Activated T-cell treated with anti-CD3 and anti-CD28 coated beads, Interleukin-2, amount 50 U/mL, for 24 hours (primary cell): ENCODE data around the gene RBKS.

Source experiments
- DNase-seq: peaks from one replicate; pipeline ENCODE4 v3.0.0-alpha.2; 2020
- H3K27ac Mint-ChIP-seq: 2 replicates; pipeline ENCODE4 v1.8.0; 2020; ENCODE audit warnings: mild to moderate bottlenecking, mixed read lengths
- H3K27me3 Mint-ChIP-seq: 2 replicates; pipeline ENCODE4 v1.8.0; 2020; ENCODE audit warnings: mixed read lengths
- H3K36me3 Mint-ChIP-seq: 2 replicates; pipeline ENCODE4 v1.8.0; 2020; ENCODE audit warnings: low read depth, mixed read lengths
- H3K4me1 Mint-ChIP-seq: 2 replicates; pipeline ENCODE4 v1.8.0; 2020; ENCODE audit warnings: low read depth, mixed read lengths
- H3K4me3 Mint-ChIP-seq: 2 replicates; pipeline ENCODE4 v1.8.0; 2020; ENCODE audit warnings: mild to moderate bottlenecking, moderate library complexity, mixed read lengths
- H3K9me3 Mint-ChIP-seq: 2 replicates; pipeline ENCODE4 v1.8.0; 2020; ENCODE audit warnings: mixed read lengths

RBKS gene

DNA sequence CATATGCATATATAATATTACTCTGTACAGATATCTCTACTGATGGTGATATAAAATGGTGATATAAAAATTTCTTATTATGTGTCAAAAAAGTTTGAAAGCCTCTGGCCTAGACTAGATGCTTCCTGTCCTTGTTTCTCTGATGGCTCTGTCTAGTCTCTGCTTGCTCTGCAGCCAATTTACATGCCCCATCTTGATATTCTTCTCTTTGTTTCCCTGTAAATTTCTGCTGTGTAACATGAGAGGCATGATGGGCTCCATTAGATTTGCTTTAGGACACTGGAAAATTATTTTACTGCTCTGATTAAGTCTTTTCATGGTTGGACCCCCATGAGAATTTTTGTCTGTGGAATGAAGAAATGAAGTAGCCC, 24.6 kb upstream of the RBKS start:
- Mint-ChIP-seq H3K36me3 (peaks cover 31% of the 10 kb centered on the region), H3K27ac (no peak overlapping the region), H3K4me1 (peaks cover 38% of the 10 kb centered on the region), H3K27me3 (no peaks in the 10 kb centered on the region), H3K4me3 (no peak overlapping the region), H3K9me3 (no peaks in the 10 kb centered on the region)
- DNase-seq, result no peak

DNA sequence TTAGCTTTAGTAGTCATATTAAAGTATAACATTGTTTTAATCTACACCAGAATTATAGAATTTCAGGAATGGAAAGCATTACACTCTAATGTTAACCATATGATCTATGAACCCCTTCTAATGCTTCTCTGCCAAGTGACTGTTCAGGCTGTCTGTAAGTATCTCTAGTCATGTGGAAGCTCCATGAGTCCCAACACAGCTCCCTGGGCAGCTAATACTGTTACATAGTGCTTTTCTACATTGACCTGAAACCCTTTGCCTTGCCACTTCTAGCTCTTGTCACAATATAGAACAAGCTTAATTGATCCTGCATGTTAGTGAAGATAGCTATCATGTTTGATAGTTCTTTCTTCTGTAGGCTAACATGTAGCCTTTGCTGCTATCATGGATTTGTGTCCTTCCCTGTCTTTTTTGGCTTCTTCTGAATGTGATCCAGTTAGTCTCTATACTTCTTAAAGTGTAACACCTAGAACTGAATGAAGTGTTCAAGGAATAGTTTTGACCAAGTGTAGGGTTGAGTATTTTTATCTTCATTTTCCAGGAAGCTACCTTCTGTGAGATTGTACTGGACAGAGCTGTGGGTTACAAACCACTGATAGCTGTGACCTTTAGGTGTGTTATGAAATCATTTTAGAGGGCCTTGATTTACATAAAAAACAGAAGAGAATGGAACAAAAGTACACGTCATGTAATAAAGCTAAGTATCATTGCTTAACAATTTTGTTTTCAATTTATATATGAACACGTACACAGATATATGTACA, 24.0 kb upstream of the RBKS start:
- H3K4me3 Mint-ChIP-seq, result no peak overlapping the region
- H3K27me3 Mint-ChIP-seq, result no peaks in the 10 kb centered on the region
- H3K4me1 Mint-ChIP-seq, result peaks cover 37% of the 10 kb centered on the region
- peak overlapping the region; percentile 71 for H3K27ac Mint-ChIP-seq
- peaks cover 32% of the 10 kb centered on the region for H3K36me3 Mint-ChIP-seq
- H3K9me3 Mint-ChIP-seq, result no peaks in the 10 kb centered on the region
- DNase-seq, result no peak

DNA sequence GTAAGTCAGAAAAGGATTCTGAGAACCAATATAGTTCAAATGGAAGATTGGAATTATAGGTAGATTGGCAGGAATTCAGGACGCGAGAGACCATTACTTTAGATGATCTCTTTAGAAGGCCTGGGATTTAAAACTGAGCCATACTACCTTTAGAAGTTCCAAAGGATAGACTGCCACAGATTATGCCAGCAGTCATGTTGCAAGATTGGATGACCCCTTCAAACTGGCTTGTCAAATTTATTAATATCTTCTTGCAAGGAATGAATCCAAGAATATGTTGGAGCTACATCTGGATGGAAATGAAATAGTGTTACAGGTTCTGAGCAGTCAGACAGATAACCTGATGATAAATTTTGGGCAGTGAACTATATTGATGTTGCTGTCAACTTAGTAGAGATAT, 22.3 kb upstream of the RBKS start:
- Mint-ChIP-seq H3K27me3 (no peaks in the 10 kb centered on the region), H3K4me1 (peaks cover 38% of the 10 kb centered on the region), H3K27ac (no peak overlapping the region), H3K9me3 (no peaks in the 10 kb centered on the region), H3K4me3 (no peak overlapping the region), H3K36me3 (peaks cover 39% of the 10 kb centered on the region)
- no peak for DNase-seq

DNA sequence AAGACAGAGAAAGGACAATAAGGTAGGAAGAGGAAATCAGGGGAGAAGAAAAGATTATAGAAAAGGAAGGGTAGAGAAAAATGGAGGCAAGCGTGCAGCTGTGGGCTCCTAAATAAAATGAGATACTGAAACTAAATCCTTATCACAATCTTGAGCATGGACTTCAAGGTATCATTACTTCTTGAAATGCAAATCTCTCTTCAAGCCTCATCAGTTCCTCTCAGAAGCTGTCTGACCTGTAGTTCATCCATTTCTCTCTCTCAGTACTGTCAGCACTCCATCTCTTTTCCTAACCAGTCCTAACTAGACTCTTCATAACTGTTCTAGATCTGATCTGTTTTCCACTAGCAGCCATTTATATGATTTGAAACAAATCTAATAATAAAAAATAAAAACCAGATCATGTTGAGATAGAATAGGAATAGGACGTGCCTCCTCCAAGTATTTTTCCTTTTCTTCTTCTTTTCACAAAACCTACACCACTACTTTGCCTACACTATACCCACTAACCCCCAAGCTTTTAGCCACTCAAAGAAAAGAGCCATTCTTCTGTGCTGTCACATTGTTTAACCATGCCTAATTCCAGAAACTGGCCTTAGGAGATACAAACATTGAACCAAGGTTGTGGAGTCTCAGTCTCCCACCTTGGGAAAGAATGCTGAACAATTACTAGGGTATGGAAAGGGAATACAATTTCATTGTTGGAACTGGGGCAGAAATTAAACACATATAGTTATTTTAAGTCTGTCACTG, 21.4 kb upstream of the RBKS start:
- H3K9me3 Mint-ChIP-seq, result no peaks in the 10 kb centered on the region
- H3K27ac Mint-ChIP-seq, result no peak overlapping the region
- no peaks in the 10 kb centered on the region for H3K27me3 Mint-ChIP-seq
- no peak for DNase-seq
- H3K4me1 Mint-ChIP-seq, result peaks cover 45% of the 10 kb centered on the region
- peaks cover 46% of the 10 kb centered on the region for H3K36me3 Mint-ChIP-seq
- no peak overlapping the region for H3K4me3 Mint-ChIP-seq

DNA sequence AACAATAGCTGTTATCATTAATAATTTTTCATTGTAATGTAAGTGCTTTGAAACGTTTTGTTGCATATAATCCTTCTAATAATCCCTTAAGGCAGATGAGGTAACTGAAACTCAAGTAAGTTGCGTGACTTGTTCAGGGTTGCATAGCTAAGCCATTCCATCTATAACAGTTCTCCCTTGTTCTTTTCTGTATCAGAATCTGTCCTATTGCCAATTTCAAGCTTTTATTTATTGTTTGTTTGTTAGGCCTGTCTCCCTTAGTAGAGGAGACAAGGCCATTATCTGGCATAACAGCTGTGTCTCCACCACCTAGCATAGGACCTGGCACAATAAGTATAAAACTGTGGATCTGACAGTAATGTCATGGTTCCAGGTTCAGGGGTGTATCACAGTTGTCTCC, 19.7 kb upstream of the RBKS start:
- H3K36me3 Mint-ChIP-seq, result peaks cover 60% of the 10 kb centered on the region
- H3K4me3 Mint-ChIP-seq, result no peak overlapping the region
- H3K4me1 Mint-ChIP-seq, result peaks cover 58% of the 10 kb centered on the region

GRCh38 chr2:27907547-27907946, 17.4 kb upstream of the RBKS start:
- DNase-seq, result no peak
- Mint-ChIP-seq H3K36me3 (peaks cover 68% of the 10 kb centered on the region), H3K4me1 (peaks cover 66% of the 10 kb centered on the region), H3K27ac (peak overlapping the region; percentile 7), H3K4me3 (no peak overlapping the region), H3K27me3 (no peaks in the 10 kb centered on the region), H3K9me3 (peaks cover 7% of the 10 kb centered on the region)

More for the DNA sequence above, 19.7 kb upstream of the RBKS start:
- no peak overlapping the region for H3K27ac Mint-ChIP-seq
- peaks cover 2% of the 10 kb centered on the region for H3K9me3 Mint-ChIP-seq
- no peaks in the 10 kb centered on the region for H3K27me3 Mint-ChIP-seq
- DNase-seq, result no peak

DNA sequence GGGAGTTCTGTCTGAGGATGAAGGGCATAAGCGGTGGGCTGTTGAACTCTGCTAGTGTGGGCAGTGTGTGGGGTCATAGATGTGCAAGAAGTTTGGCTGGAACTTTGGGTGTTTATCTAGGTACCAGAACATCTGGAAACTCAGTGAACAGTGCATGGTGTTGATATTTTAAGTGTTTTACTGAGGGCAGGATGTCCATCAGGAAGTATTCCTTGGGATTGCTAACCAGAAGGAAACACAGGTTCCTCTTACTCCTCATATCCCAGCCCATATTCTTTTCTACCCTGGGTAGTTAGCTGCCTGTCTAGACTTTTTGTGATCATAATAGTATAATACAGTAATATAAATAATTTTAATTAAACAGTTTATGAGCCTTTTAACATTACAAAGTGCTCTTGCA, 15.9 kb upstream of the RBKS start:
- H3K27me3 Mint-ChIP-seq, result no peaks in the 10 kb centered on the region
- H3K27ac Mint-ChIP-seq, result no peak overlapping the region
- peaks cover 7% of the 10 kb centered on the region for H3K9me3 Mint-ChIP-seq
- H3K4me3 Mint-ChIP-seq, result no peak overlapping the region
- peaks cover 69% of the 10 kb centered on the region for H3K36me3 Mint-ChIP-seq
- H3K4me1 Mint-ChIP-seq, result peaks cover 78% of the 10 kb centered on the region
- no peak for DNase-seq

DNA sequence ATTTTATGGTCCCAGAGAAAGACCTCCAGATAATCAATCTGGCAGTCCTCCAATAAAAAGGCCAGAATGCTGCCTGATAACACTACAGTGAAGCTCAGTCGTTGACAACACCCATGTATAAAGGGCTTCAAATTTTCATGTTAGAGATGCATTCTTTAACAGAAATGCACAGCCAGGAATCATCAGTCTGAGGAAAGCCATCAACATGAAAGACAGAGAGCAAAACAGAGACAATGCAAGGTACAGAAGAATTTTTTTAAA, 14.1 kb upstream of the RBKS start:
- no peak for DNase-seq
- H3K36me3 Mint-ChIP-seq, result peaks cover 74% of the 10 kb centered on the region
- peaks cover 7% of the 10 kb centered on the region for H3K9me3 Mint-ChIP-seq
- H3K27ac Mint-ChIP-seq, result no peak overlapping the region
- no peak overlapping the region for H3K4me3 Mint-ChIP-seq
- peaks cover 83% of the 10 kb centered on the region for H3K4me1 Mint-ChIP-seq
- H3K27me3 Mint-ChIP-seq, result no peaks in the 10 kb centered on the region

- H3K36me3 Mint-ChIP-seq, result peaks cover 77% of the 10 kb centered on the region
- peak overlapping the region; percentile 91 for H3K27ac Mint-ChIP-seq
- no peaks in the 10 kb centered on the region for H3K27me3 Mint-ChIP-seq
- H3K4me1 Mint-ChIP-seq, result peaks cover 84% of the 10 kb centered on the region
- H3K9me3 Mint-ChIP-seq, result peaks cover 7% of the 10 kb centered on the region
- no peak overlapping the region for H3K4me3 Mint-ChIP-seq
- DNase-seq, result no peak
Measured at GRCh38 chr2:27903649-27904404, 13.6 kb upstream of the RBKS start.

DNA sequence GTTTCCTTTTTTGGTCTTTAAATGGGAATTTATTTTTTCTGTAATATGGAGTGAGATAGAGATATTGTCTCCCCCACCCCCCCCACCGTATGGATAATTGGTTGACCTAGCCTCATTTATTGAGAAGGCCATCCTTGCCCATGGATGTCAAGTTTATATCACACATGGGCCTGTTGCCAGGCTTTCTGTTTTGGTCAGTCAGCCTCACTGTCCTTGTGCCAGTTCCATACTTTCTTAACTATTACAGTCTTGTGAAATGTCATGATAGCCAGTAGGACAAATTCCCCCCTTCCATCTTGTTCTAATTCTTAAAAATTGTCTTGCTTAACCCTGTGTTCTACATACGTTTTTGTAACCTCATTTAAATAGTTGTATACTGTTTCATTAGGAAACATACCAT, 12.8 kb upstream of the RBKS start:
- H3K9me3 Mint-ChIP-seq, result peaks cover 7% of the 10 kb centered on the region
- H3K4me3 Mint-ChIP-seq, result peak overlapping the region; percentile 44
- no peaks in the 10 kb centered on the region for H3K27me3 Mint-ChIP-seq
- H3K27ac Mint-ChIP-seq, result peak overlapping the region; percentile 91
- peaks cover 79% of the 10 kb centered on the region for H3K36me3 Mint-ChIP-seq
- no peak for DNase-seq
- H3K4me1 Mint-ChIP-seq, result peaks cover 86% of the 10 kb centered on the region

DNA sequence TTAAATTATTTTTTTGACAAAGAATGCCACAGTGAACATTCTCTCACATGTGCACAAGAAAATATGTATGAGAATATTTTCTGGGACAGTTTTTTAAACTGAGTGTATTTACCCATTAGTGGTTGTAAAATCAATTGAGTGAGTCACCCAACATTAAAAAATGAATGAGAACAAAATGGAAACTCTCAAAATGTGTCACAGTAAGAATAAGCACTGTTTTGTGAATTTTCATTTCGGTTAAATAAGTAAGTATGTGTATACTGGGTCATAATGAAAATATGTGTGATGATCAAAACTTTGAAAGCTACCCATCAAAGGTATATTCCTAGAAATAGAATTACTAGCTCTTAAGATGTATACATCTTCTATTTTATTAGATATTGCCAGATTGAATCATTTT, 11.9 kb upstream of the RBKS start:
- H3K4me3 Mint-ChIP-seq, result peak overlapping the region; percentile 39
- H3K9me3 Mint-ChIP-seq, result peaks cover 7% of the 10 kb centered on the region
- H3K27ac Mint-ChIP-seq, result peak overlapping the region; percentile 91
- DNase-seq, result no peak
- no peaks in the 10 kb centered on the region for H3K27me3 Mint-ChIP-seq
- H3K36me3 Mint-ChIP-seq, result peaks cover 81% of the 10 kb centered on the region
- H3K4me1 Mint-ChIP-seq, result peaks cover 89% of the 10 kb centered on the region

DNA sequence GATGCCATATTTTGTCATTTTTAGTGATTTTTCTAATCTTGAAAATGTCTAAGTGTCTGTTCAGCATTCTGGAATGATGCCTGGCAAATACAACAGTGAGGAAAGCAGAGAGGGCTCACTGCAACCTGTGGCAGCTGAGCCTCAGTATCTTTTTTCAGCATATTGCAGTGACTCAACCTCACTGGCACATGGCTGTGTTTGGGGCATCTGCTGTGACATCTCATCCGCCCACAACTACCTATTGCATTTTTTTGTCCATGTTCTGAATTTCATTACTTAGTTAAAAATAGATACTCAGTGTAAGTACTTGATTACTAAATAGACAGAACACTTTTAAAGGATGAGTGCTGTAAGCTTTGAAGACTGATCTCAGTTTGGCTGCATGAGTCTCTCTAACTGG, 11.0 kb upstream of the RBKS start:
- Mint-ChIP-seq H3K27ac (peak overlapping the region; percentile 91), H3K36me3 (peaks cover 82% of the 10 kb centered on the region), H3K4me1 (peaks cover 89% of the 10 kb centered on the region), H3K4me3 (peak overlapping the region; percentile 48), H3K9me3 (peaks cover 7% of the 10 kb centered on the region), H3K27me3 (no peaks in the 10 kb centered on the region)
- DNase-seq, result peak; percentile 41

GRCh38 chr2:27897717-27898116, 7.5 kb upstream of the RBKS start:
- H3K27ac Mint-ChIP-seq, result peak overlapping the region; percentile 77
- H3K27me3 Mint-ChIP-seq, result no peaks in the 10 kb centered on the region
- H3K36me3 Mint-ChIP-seq, result peaks cover 80% of the 10 kb centered on the region
- H3K4me1 Mint-ChIP-seq, result peaks cover 91% of the 10 kb centered on the region
- no peaks in the 10 kb centered on the region for H3K9me3 Mint-ChIP-seq
- no peak overlapping the region for H3K4me3 Mint-ChIP-seq
- DNase-seq, result no peak

GRCh38 chr2:27893006-27893405, 2.8 kb upstream of the RBKS start:
- H3K4me3 Mint-ChIP-seq, result peak overlapping the region; percentile 97
- H3K36me3 Mint-ChIP-seq, result peaks cover 69% of the 10 kb centered on the region
- peaks cover 88% of the 10 kb centered on the region for H3K4me1 Mint-ChIP-seq
- H3K9me3 Mint-ChIP-seq, result peaks cover 3% of the 10 kb centered on the region
- no peak for DNase-seq
- no peaks in the 10 kb centered on the region for H3K27me3 Mint-ChIP-seq
- peak overlapping the region; percentile 100 for H3K27ac Mint-ChIP-seq

GRCh38 chr2:27891673-27892105, 1.5 kb upstream of the RBKS start:
- Mint-ChIP-seq H3K27me3 (no peaks in the 10 kb centered on the region), H3K4me3 (peak overlapping the region; percentile 97), H3K4me1 (peaks cover 82% of the 10 kb centered on the region), H3K27ac (peak overlapping the region; percentile 100), H3K36me3 (peaks cover 56% of the 10 kb centered on the region), H3K9me3 (peaks cover 3% of the 10 kb centered on the region)
- no peak for DNase-seq
